ENCODE data around the gene DENND4A.
"Not testable (repeated sequence)": the region's sequence is repeated elsewhere in the genome, so short reads cannot be mapped to it uniquely, and the experiment has no call there.

The DENND4A gene

GRCh38 chr15:65761210-65761926, 30.7 kb downstream of the DENND4A start:
- no peak for DNase-seq (ENCODE audit: low read depth in 1 of 2, low spot score in 1 of 2)

GRCh38 chr15:65759441-65759840, 32.7 kb downstream of the DENND4A start:
- no peak for DNase-seq (ENCODE audit: low read depth in 1 of 2, low spot score in 1 of 2)

- no peak for DNase-seq (ENCODE audit: low read depth in 1 of 2, low spot score in 1 of 2)
Measured at GRCh38 chr15:65758242-65758641, 33.9 kb downstream of the DENND4A start.

- DNase-seq (ENCODE audit: low read depth in 1 of 2, low spot score in 1 of 2): no peak
Measured at GRCh38 chr15:65757256-65757655, 34.8 kb downstream of the DENND4A start.

GRCh38 chr15:65752151-65752700, 39.9 kb downstream of the DENND4A start:
- no peak for DNase-seq (ENCODE audit: low read depth in 1 of 2, low spot score in 1 of 2)

GRCh38 chr15:65751431-65751830, 40.7 kb downstream of the DENND4A start:
- DNase-seq (ENCODE audit: low read depth in 1 of 2, low spot score in 1 of 2): no peak

- no peak for DNase-seq (ENCODE audit: low read depth in 1 of 2, low spot score in 1 of 2)
Measured at GRCh38 chr15:65747265-65747664, 44.8 kb downstream of the DENND4A start.

GRCh38 chr15:65743637-65744252, 48.3 kb downstream of the DENND4A start:
- no peak for DNase-seq (ENCODE audit: low read depth in 1 of 2, low spot score in 1 of 2)

- DNase-seq (ENCODE audit: low read depth in 1 of 2, low spot score in 1 of 2): no peak
Measured at GRCh38 chr15:65740148-65740547, 51.9 kb downstream of the DENND4A start.

GRCh38 chr15:65738649-65739048, 53.4 kb downstream of the DENND4A start:
- DNase-seq (ENCODE audit: low read depth in 1 of 2, low spot score in 1 of 2): no peak

- not testable (repeated sequence) for DNase-seq (ENCODE audit: low read depth in 1 of 2, low spot score in 1 of 2)
Measured at GRCh38 chr15:65733599-65733998, 58.5 kb downstream of the DENND4A start.

- no peak for DNase-seq (ENCODE audit: low read depth in 1 of 2, low spot score in 1 of 2)
Measured at GRCh38 chr15:65732698-65733097, 59.4 kb downstream of the DENND4A start.

GRCh38 chr15:65731926-65732325, 60.2 kb downstream of the DENND4A start:
- no peak for DNase-seq (ENCODE audit: low read depth in 1 of 2, low spot score in 1 of 2)

- no peak for DNase-seq (ENCODE audit: low read depth in 1 of 2, low spot score in 1 of 2)
Measured at GRCh38 chr15:65730549-65731172, 61.4 kb downstream of the DENND4A start.

- no peak for DNase-seq (ENCODE audit: low read depth in 1 of 2, low spot score in 1 of 2)
Measured at GRCh38 chr15:65724464-65725215, 67.5 kb downstream of the DENND4A start.

- DNase-seq (ENCODE audit: low read depth in 1 of 2, low spot score in 1 of 2): no peak
Measured at GRCh38 chr15:65723876-65724275, 68.2 kb downstream of the DENND4A start.

- no peak for DNase-seq (ENCODE audit: low read depth in 1 of 2, low spot score in 1 of 2)
Measured at GRCh38 chr15:65722191-65722590, 69.9 kb downstream of the DENND4A start.

- DNase-seq (ENCODE audit: low read depth in 1 of 2, low spot score in 1 of 2): no peak
Measured at GRCh38 chr15:65712415-65712814, 79.7 kb downstream of the DENND4A start.

GRCh38 chr15:65695081-65695480, 97.0 kb downstream of the DENND4A start:
- DNase-seq (ENCODE audit: low read depth in 1 of 2, low spot score in 1 of 2): no peak

- DNase-seq (ENCODE audit: low read depth in 1 of 2, low spot score in 1 of 2): no peak
Measured at GRCh38 chr15:65690778-65691177, 101.3 kb downstream of the DENND4A start.

GRCh38 chr15:65690173-65690572, 101.9 kb downstream of the DENND4A start:
- DNase-seq (ENCODE audit: low read depth in 1 of 2, low spot score in 1 of 2): no peak

All from activated T-helper 1 cell treated with anti-CD3 and anti-CD28 coated beads, Interleukin-2, amount 50 U/mL, for 16 hours (primary cell).